AG08396 (cell line): Measurements from ENCODE around the gene EMSY.
"Not testable (repeated sequence)": the region's sequence is repeated elsewhere in the genome, so short reads cannot be mapped to it uniquely, and the experiment has no call there.

Source experiments
- DNase-seq: peaks from one replicate; pipeline ENCODE4 v3.0.0; 2012; ENCODE audit warnings: low spot score, mixed read lengths

Gene EMSY

GRCh38 chr11:76568139-76568538, 123.3 kb downstream of the EMSY start:
- no peak for DNase-seq

- no peak for DNase-seq
Measured at GRCh38 chr11:76568621-76569020, 123.8 kb downstream of the EMSY start.

DNA sequence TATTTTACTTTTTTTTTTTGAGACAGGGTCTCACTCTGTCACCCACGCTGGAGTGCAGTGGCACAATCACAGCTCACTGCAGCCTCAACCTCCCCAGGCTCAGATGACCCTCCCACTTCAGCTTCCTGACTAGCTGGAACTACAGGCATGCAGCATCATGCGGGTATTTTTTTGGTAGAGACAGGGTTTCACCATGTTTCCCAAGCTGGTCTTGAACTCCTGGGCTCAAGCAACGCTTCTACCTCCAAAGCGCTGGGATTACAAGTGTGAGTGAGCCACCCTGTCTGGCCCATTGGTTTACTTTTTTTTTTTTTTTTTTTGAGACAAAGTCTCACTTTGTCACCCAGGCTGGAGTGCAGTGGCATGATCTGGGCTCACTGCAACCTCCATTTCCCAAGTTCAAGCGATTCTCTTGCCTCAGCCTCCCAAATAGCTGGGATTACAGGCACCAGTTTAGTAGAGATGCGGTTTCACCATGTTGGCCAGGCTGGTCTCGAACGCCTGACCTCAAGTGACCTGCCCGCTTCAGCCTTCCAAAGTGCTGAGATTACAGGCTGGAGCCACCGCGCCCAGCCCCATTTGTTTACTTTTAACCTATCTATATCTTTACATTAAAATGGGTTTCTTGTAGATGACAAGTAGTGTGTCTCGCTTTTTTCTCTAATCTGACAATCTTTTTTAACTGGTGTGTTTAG, 127.5 kb downstream of the EMSY start:
- not testable (repeated sequence) for DNase-seq

- no peak for DNase-seq
Measured at GRCh38 chr11:76574406-76574805, 129.6 kb downstream of the EMSY start.

GRCh38 chr11:76574879-76575278, 130.1 kb downstream of the EMSY start:
- DNase-seq, result no peak

- peak; percentile 54 for DNase-seq
Measured at GRCh38 chr11:76577226-76577920, 132.6 kb downstream of the EMSY start.

DNA sequence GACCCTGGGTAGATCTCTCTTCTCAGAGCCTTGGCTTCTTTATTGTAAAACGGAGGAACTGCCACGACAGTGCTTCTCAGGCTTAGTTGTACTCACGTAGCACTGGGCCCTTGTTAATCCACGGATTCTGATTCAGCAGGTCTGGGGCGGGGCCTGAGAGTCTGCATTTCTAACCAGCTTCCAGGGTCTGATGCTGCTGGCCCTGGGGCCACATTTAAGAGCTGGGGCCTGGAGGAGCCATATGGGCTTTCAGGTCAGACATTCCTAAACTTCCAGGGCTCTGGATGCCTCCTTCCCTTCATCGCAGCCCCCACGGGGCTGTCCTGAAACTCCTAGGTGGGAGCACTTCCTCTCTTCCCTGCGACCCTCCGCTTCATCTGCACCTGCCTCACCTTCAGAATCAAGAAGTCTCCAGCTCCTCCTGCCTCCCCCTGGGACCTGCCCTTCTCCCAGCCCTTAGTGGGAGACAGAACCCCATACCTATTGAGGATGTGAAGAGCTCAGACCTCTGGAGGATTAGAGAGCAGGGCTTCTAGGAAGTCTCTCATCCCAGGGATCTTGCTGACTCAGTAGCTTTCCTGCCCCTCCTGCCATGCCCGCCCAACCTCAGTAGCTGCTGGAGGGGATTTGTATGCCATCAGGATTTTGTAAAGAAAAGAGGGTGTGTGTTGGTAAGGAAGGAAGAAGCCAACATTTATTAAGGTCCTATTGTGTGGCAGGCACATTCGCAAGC, 133.3 kb downstream of the EMSY start:
- no peak for DNase-seq

DNA sequence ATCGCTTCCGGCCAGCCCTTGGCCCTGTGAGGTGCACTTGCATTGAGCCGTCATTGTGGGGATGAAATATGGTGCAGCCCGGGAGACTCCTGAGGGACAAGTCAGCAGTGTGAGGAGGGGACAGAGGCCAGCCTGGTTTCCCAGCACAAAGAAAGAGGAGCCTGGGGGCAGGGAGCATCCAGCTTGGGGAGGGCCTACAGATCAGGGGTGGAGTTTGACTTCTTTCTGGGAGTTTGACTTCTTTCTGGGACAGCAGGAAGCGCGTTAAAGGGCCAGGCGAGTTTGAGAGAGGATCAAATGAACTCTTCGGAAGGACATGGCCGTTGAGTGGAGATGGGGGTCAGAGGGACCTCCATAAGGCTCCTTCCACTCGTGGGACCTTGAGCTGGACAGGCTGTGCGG, 133.8 kb downstream of the EMSY start:
- no peak for DNase-seq

- DNase-seq, result no peak
Measured at GRCh38 chr11:76579056-76579751, 134.4 kb downstream of the EMSY start.

DNA sequence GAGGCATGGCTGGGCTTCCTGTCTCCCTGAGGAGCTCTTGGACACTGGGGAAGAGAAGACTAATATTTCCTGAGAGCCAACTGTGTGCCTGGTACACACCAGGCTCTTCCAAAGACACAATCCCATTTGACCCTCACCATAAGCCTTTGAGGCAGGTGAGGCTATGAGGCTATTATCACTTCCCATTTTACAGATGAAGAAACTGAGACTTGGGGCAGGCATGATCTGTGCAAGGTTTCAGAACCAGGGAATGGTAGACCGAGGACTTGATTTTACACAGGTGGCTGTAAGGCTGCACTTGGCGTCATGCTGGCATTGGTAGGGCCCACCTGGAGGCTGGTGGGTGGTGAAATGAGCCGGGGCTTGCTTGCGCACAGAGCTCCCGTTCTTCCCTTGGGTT, 134.9 kb downstream of the EMSY start:
- DNase-seq, result no peak

- DNase-seq, result not testable (repeated sequence)
Measured at GRCh38 chr11:76582471-76582870, 137.7 kb downstream of the EMSY start.

DNA sequence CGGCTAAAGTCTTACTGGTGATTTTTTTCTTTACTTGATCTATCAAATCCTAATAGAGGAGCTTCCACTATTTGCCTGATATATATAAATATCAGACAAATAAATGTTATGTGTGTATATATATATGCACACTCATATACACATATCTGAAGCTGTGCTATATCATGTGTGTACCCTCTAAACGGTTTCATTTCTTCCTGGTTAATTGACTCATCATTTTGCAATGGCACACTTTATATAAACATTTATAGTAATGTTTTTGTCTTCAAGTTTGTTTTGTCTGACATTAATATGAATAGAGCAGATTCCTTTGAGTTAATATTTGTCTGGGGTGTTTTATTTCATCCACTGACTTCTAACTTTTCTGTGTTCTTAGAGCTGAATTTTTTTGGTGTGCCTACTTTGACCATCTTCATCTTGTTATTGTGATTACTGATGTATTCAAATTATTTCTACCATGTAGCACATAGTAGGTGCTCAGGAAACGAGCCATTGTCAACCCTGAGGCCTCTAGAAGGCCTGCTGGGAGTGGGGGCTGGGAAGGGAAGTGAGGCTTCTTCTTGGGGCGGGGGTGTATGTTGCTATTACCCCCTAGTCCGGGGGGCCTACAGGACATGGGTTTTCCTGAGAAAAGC, 143.1 kb downstream of the EMSY start:
- DNase-seq, result no peak

GRCh38 chr11:76588455-76589325, 143.9 kb downstream of the EMSY start:
- DNase-seq, result no peak

DNA sequence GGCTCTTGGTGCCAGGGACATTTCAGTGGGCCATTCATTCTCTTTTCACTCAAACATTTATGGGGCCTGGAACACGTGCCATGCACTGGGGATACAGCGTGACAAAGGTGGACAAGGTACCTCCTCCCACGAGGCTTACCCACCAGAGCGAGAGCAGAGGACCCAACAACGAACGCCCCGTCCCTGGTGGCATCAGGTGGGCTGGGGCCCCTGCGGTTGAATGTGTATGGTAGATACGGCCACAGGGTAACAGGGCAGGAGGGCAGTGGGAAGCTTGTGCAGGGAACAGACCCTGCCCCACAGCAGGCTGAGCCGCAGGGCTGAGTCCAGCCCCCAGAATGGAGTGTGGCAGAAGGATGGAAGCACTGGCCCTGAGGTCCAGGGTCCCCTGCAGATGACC, 144.7 kb downstream of the EMSY start:
- DNase-seq, result no peak

- no peak for DNase-seq
Measured at GRCh38 chr11:76589964-76590950, 145.4 kb downstream of the EMSY start.

DNA sequence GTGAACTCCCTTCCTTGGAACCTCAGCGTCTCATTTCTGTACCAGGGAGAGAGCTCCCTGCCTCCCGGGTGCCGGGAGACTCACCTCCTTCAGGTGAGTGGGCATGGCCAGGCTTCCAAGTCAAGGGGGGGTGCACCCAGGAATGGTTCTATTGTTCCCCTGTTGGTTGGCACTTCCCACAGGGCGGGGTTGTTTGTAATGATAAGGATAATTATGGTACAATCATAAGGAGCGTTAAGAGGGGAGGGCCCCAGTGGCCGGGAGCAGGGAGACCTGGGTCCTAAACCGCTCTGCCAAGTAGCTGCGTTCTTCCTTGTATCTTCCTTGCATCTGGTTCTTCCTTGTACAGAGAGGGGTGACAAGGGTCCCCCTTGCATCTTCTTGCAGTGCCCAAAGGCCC, 146.6 kb downstream of the EMSY start:
- no peak for DNase-seq

- no peak for DNase-seq
Measured at GRCh38 chr11:76592025-76592914, 147.5 kb downstream of the EMSY start.

DNA sequence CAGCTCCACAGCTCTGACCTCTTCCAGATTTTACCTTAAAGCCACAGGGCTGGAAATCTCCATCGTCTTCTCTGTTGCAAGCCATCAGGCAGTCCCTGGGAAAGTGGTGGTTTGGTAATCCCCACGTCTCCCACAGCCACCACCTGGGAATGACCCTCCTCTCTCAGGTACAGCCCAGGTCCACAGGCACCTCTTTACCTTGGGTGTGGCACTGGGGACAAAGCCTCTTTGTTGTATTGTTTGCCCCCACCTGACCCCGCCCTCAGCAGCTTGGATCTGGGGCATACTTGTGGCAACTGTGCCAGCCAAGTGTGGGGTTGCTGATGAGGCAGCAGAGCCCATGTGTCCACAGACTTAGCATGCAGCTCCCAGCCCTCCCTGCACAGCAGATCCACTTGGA, 148.1 kb downstream of the EMSY start:
- no peak for DNase-seq

GRCh38 chr11:76595091-76595490, 150.3 kb downstream of the EMSY start:
- not testable (repeated sequence) for DNase-seq
